Neuronal stem cell (in vitro differentiated cells): Measurements from ENCODE around the gene MSANTD1.

Experiments used
- DNase-seq: peaks from one replicate; pipeline ENCODE4 v3.0.0-alpha.2; 2013; ENCODE audit warnings: low spot score
- H2AFZ ChIP-seq: one replicate; pipeline ENCODE4 v1.6.1; 2013; ENCODE audit warnings: mild to moderate bottlenecking, low read length, inconsistent platforms
- H2AK5ac ChIP-seq: 2 replicates; pipeline ENCODE4 v1.6.1; 2013; ENCODE audit warnings: low read depth, mild to moderate bottlenecking, inconsistent platforms, low read length, moderate library complexity, mixed read lengths
- H2BK120ac ChIP-seq: 2 replicates; pipeline ENCODE4 v1.6.1; 2013; ENCODE audit warnings: low read depth, mild to moderate bottlenecking, inconsistent platforms, low read length, moderate library complexity, mixed read lengths
- H2BK12ac ChIP-seq: one replicate; pipeline ENCODE4 v1.6.1; 2013; ENCODE audit warnings: low read length, inconsistent platforms
- H2BK15ac ChIP-seq: 2 replicates; pipeline ENCODE4 v1.6.1; 2013; ENCODE audit warnings: mild to moderate bottlenecking, low read length, inconsistent platforms, mixed read lengths
- H2BK5ac ChIP-seq: one replicate; pipeline ENCODE4 v1.6.1; 2013; ENCODE audit warnings: inconsistent platforms, mild to moderate bottlenecking, low read length, moderate library complexity
- H3K14ac ChIP-seq: one replicate; pipeline ENCODE4 v1.6.1; 2013; ENCODE audit warnings: low read length, inconsistent platforms
- H3K18ac ChIP-seq: 2 replicates; pipeline ENCODE4 v1.6.1; 2013; ENCODE audit warnings: low read length, inconsistent platforms
- H3K23ac ChIP-seq: 2 replicates; pipeline ENCODE4 v1.6.1; 2013; ENCODE audit warnings: low read depth, mild to moderate bottlenecking, mixed read lengths, low read length, inconsistent platforms; ENCODE audit not compliant: poor library complexity
- H3K27ac ChIP-seq: replicated peaks from 3 replicates; pipeline ENCODE4 v1.5.1; 2013; ENCODE audit warnings: low read length, inconsistent platforms
- H3K27me3 ChIP-seq, 3 experiments: 2 replicates each; pipeline ENCODE4 v1.6.1; 2013; ENCODE audit warnings: low read length in 3 of 3, mild to moderate bottlenecking in 2 of 3, inconsistent platforms in 1 of 3, low read depth in 1 of 3, mixed read lengths in 1 of 3, moderate library complexity in 1 of 3; ENCODE audit not compliant: control insufficient read depth in 3 of 3, insufficient read depth in 3 of 3
- H3K36me3 ChIP-seq, 2 donors: replicated peaks in 1 of 2; 2 replicates each; pipeline ENCODE4 v1.6.1; 2013; ENCODE audit warnings: low read length in 2 of 2; ENCODE audit not compliant: control insufficient read depth in 2 of 2, insufficient read depth in 2 of 2
- H3K4ac ChIP-seq: 2 replicates; pipeline ENCODE4 v1.6.1; 2013; ENCODE audit warnings: inconsistent platforms, mild to moderate bottlenecking, low read length, moderate library complexity
- H3K4me1 ChIP-seq, 2 donors: 1 replicate in 1 of 2; 2 replicates in 1 of 2; pipeline ENCODE4 v1.6.1; 2013; ENCODE audit warnings: low read length in 2 of 2, low read depth in 1 of 2; ENCODE audit not compliant: control insufficient read depth in 2 of 2, insufficient read depth in 1 of 2
- H3K4me2 ChIP-seq: one replicate; pipeline ENCODE4 v1.6.1; 2013; ENCODE audit warnings: mild to moderate bottlenecking, low read length, inconsistent platforms; ENCODE audit not compliant: insufficient read depth, poor library complexity, severe bottlenecking
- H3K4me3 ChIP-seq, 2 donors: 2 replicates each; pipeline ENCODE4 v1.5.1; 2013; ENCODE audit warnings: low read length in 2 of 2, mild to moderate bottlenecking in 2 of 2, inconsistent platforms in 1 of 2, moderate library complexity in 1 of 2
- H3K79me1 ChIP-seq: one replicate; pipeline ENCODE4 v1.6.1; 2013; ENCODE audit warnings: low read depth, mild to moderate bottlenecking, inconsistent platforms, low read length, moderate library complexity
- H3K9ac ChIP-seq: one replicate; pipeline ENCODE4 v1.6.1; 2013; ENCODE audit warnings: mild to moderate bottlenecking, low read depth, low read length, inconsistent platforms; ENCODE audit not compliant: poor library complexity
- H3K9me3 ChIP-seq, 2 donors: replicated peaks in 1 of 2; 2 replicates each; pipeline versions ENCODE3 to v1.6.1; 2013; ENCODE audit warnings: low read length in 2 of 2, mild to moderate bottlenecking in 2 of 2, inconsistent platforms in 1 of 2, low read depth in 1 of 2, mixed read lengths in 1 of 2, moderate library complexity in 1 of 2; ENCODE audit not compliant: control insufficient read depth in 2 of 2, insufficient read depth in 1 of 2
- H4K8ac ChIP-seq: one replicate; pipeline ENCODE4 v1.6.1; 2013; ENCODE audit warnings: low read depth, mild to moderate bottlenecking, inconsistent platforms, low read length, moderate library complexity
- H4K91ac ChIP-seq: one replicate; pipeline ENCODE4 v1.6.1; 2013; ENCODE audit warnings: low read length, low read depth, mild to moderate bottlenecking, inconsistent platforms; ENCODE audit not compliant: poor library complexity
- WGBS, 2 donors: extraction: QIAGEN DNeasy Blood & Tissue Kit; methylation state at CpG; one replicate each; pipeline ENCODE4 v1.1.7; 2013; ENCODE audit warnings: missing lambda C conversion rate in 2 of 2, mixed read lengths in 1 of 2; ENCODE audit not compliant: insufficient read length in 2 of 2, insufficient replicate concordance in 1 of 2; ENCODE audit errors: extremely low coverage in 2 of 2; 5-methylcytosine and 5-hydroxymethylcytosine counted together

Gene MSANTD1

GRCh38 chr4:3251691-3252479 lies 2.9 kb downstream of the MSANTD1 start:
- Histone ChIP-seq H3K18ac (peak overlapping the region; percentile 74), H2AK5ac (peak overlapping the region; percentile 94), H3K4me3 (no peak overlapping the region), H2BK5ac (peak overlapping the region; percentile 82), H2BK12ac (peak overlapping the region; percentile 41), H4K91ac (no peak overlapping the region), H3K4me1 (peaks cover 6 to 19% of the 10 kb centered on the region in 2 donors), H3K9me3 (no peaks in the 10 kb centered on the region), H3K27ac (no peak overlapping the region), H3K27me3 (no peaks in the 10 kb centered on the region), H3K79me1 (no peaks in the 10 kb centered on the region), H3K4me2 (no peak overlapping the region), H3K36me3 (no peaks in the 10 kb centered on the region), H3K14ac (peak overlapping the region; percentile 94), H2AFZ (no peak overlapping the region), H3K4ac (peak overlapping the region; percentile 66), H3K9ac (peak overlapping the region; percentile 12), H3K23ac (peak overlapping the region; percentile 43), H4K8ac (no peak overlapping the region), H2BK120ac (no peak overlapping the region), H2BK15ac (peak overlapping the region; percentile 37)
- no peak for DNase-seq
- WGBS, 2 donors: no CpG with 5 or more reads among the region's 11 CpGs

GRCh38 chr4:3252480-3252828 lies 3.5 kb downstream of the MSANTD1 start:
- DNase-seq: no peak
- peaks cover 6 to 19% of the 10 kb centered on the region in 2 donors for H3K4me1 ChIP-seq
- WGBS, 2 donors: no CpG with 5 or more reads among the region's 3 CpGs
- no peak overlapping the region for H2BK12ac ChIP-seq
- no peak overlapping the region for H3K27ac ChIP-seq
- H3K4ac ChIP-seq: no peak overlapping the region
- no peak overlapping the region for H3K9ac ChIP-seq
- H2BK15ac ChIP-seq: no peak overlapping the region
- H3K4me2 ChIP-seq: no peak overlapping the region
- H4K91ac ChIP-seq: no peak overlapping the region
- H3K4me3 ChIP-seq: no peak overlapping the region
- no peaks in the 10 kb centered on the region for H3K36me3 ChIP-seq
- no peak overlapping the region for H3K14ac ChIP-seq
- no peak overlapping the region for H4K8ac ChIP-seq
- H3K27me3 ChIP-seq: no peaks in the 10 kb centered on the region
- H3K79me1 ChIP-seq: no peaks in the 10 kb centered on the region
- peak overlapping the region; percentile 94 for H2AK5ac ChIP-seq
- peak overlapping the region; percentile 82 for H2BK5ac ChIP-seq
- H3K9me3 ChIP-seq: no peaks in the 10 kb centered on the region
- no peak overlapping the region for H2BK120ac ChIP-seq
- H2AFZ ChIP-seq: no peak overlapping the region
- peak overlapping the region; percentile 57 for H3K18ac ChIP-seq
- no peak overlapping the region for H3K23ac ChIP-seq

- no peak overlapping the region for H3K4me3 ChIP-seq
- H3K9ac ChIP-seq: peak overlapping the region; percentile 21
- H2BK5ac ChIP-seq: peak overlapping the region; percentile 93
- H3K4me2 ChIP-seq: no peak overlapping the region
- no peak overlapping the region for H4K91ac ChIP-seq
- no peaks in the 10 kb centered on the region for H3K9me3 ChIP-seq
- peak overlapping the region; percentile 38 for H2BK15ac ChIP-seq
- H3K27ac ChIP-seq: no peak overlapping the region
- H2AFZ ChIP-seq: no peak overlapping the region
- no peak overlapping the region for H3K4ac ChIP-seq
- peak overlapping the region; percentile 73 for H2BK12ac ChIP-seq
- H3K27me3 ChIP-seq: no peaks in the 10 kb centered on the region
- peak overlapping the region; percentile 93 for H2AK5ac ChIP-seq
- WGBS, 2 donors: no CpG with 5 or more reads among the region's 38 CpGs
- no peaks in the 10 kb centered on the region for H3K36me3 ChIP-seq
- no peaks in the 10 kb centered on the region for H3K79me1 ChIP-seq
- H3K14ac ChIP-seq: peak overlapping the region; percentile 94
- H3K23ac ChIP-seq: peak overlapping the region; percentile 17
- no peak for DNase-seq
- H4K8ac ChIP-seq: no peak overlapping the region
- no peak overlapping the region for H2BK120ac ChIP-seq
- H3K18ac ChIP-seq: peak overlapping the region; percentile 28
- peaks cover 6 to 19% of the 10 kb centered on the region in 2 donors for H3K4me1 ChIP-seq
Measured at GRCh38 chr4:3252831-3253641, 4.1 kb downstream of the MSANTD1 start.

GRCh38 chr4:3253808-3254207 lies 4.8 kb downstream of the MSANTD1 start:
- H2BK5ac ChIP-seq: peak overlapping the region; percentile 93
- H3K9me3 ChIP-seq: no peaks in the 10 kb centered on the region
- H4K8ac ChIP-seq: no peak overlapping the region
- no peak overlapping the region for H3K4me2 ChIP-seq
- no peak overlapping the region for H4K91ac ChIP-seq
- no peaks in the 10 kb centered on the region for H3K27me3 ChIP-seq
- peak overlapping the region in 1 of 2 donors; percentile 8 for H3K4me3 ChIP-seq
- no peak overlapping the region for H2AFZ ChIP-seq
- no peaks in the 10 kb centered on the region for H3K79me1 ChIP-seq
- no peaks in the 10 kb centered on the region for H3K36me3 ChIP-seq
- H2BK120ac ChIP-seq: no peak overlapping the region
- no peak overlapping the region for H3K27ac ChIP-seq
- peak overlapping the region; percentile 89 for H3K18ac ChIP-seq
- peak overlapping the region; percentile 94 for H3K14ac ChIP-seq
- no CpG with 5 or more reads among the region's 13 CpGs for WGBS, 2 donors
- H2AK5ac ChIP-seq: peak overlapping the region; percentile 93
- H3K9ac ChIP-seq: peak overlapping the region; percentile 64
- DNase-seq: no peak
- H2BK12ac ChIP-seq: peak overlapping the region; percentile 82
- peaks cover 6 to 13% of the 10 kb centered on the region in 2 donors for H3K4me1 ChIP-seq
- H3K23ac ChIP-seq: no peak overlapping the region
- H2BK15ac ChIP-seq: peak overlapping the region; percentile 38
- H3K4ac ChIP-seq: no peak overlapping the region
